Measurements from ENCODE around the gene SLC25A13. TPM values are rescaled to one million over a fixed set of nuclear protein-coding genes. Genes with fewer than 3 reads are reported as not detected.

The SLC25A13 gene
- total and polyA plus RNA-seq, 2 experiments from 2014 or later = 4.8 to 19.1 TPM

DNA sequence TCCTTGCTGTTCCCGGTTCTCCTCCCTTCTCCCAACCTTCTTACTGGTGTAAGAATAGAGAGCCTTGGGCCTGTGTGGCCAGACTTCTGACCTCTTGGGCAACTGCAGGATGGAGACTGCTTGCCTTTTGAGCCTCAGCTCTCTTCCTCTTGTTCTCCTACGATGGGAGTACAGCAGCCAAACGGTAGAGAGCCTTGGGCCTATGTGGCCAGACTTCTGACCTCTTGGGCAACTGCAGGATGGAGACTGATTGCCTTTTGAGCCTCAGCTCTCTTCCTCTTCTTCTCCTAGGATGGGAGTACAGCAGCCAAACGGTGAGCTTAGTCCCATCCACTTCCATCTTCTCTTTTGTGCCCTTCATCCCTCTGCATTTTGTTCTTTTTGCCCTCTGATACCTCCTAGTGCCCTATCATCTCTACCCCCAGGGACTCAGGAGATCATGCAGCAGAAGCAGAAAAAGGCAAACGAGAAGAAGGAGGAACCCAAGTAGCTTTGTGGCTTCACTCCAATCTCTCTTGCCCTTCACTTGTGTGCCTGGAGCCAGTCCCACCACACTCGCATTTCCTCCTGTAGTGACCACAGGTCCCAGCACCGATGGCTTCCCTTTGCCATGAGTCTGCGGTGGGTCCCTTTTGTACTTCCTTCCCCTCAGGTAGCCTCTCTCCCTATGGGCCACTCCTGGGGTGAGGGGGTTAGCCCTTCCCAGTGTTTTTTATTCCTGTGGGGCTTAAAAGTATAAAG lies 15.3 kb downstream of the SLC25A13 start:
- no peak for DNase-seq
- no peak overlapping the region for H3K4me3 ChIP-seq
- H3K9ac ChIP-seq = no peak overlapping the region
- H3K4me2 ChIP-seq (ENCODE audit: unreplicated experiment) = no peak overlapping the region
- TF ChIP-seq EZH2phosphoT487 (IDR thresholded peaks at IDR 0.05; ENCODE audit: insufficient read depth, low read depth) (no peak), EZH2 (IDR thresholded peaks at IDR 0.05; ENCODE audit: insufficient read depth, poor library complexity, severe bottlenecking) (no peak)
- no peak overlapping the region for H2AFZ ChIP-seq
- peaks cover 8% of the 10 kb centered on the region for H3K79me2 ChIP-seq (ENCODE audit: insufficient read depth)
- H3K4me1 ChIP-seq (ENCODE audit: insufficient read depth) = peaks cover 18% of the 10 kb centered on the region
- no peaks in the 10 kb centered on the region for H3K9me2 ChIP-seq (ENCODE audit: insufficient read depth)
- peaks cover 25% of the 10 kb centered on the region for H3F3A ChIP-seq (ENCODE audit: insufficient read depth)
- H3K36me3 ChIP-seq (ENCODE audit: low read depth) = no peaks in the 10 kb centered on the region
- H3K27ac ChIP-seq = no peak overlapping the region
- no peaks in the 10 kb centered on the region for H3K27me3 ChIP-seq (replicated peaks; ENCODE audit: insufficient read depth)
- WGBS, 2 experiments (ENCODE audit: low coverage in 1 of 2, low lambda C conversion rate in 2 of 2, missing lambda C conversion rate in 2 of 2) = 91 to 95% methylated on average over 8 of the region's 8 CpGs
- no peaks in the 10 kb centered on the region for H3K9me3 ChIP-seq (ENCODE audit: low read depth)
- in situ Hi-C loops (cut with MboI) = no loop called here
- no peaks in the 10 kb centered on the region for H4K20me1 ChIP-seq (ENCODE audit: insufficient read depth)

DNA sequence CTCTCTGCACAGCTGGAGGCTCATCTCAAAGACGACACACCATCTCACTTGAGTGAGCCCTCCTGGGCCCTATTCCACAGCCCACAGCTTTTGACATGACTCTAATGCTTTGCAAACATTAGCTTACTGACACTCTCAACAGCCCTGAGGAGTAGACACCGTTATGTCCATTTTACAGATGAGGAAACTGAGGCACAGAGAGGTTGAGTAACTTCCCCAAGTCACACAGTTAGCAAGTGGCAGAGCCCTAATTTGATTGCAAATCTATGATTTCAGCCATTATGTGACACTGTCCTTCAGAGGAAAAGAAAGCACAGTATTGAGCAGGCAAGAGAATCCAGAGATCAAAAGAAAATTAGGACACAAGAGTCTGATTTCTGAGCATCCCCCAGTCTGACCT lies 16.0 kb downstream of the SLC25A13 start:
- H2AFZ ChIP-seq = no peak overlapping the region
- no peak overlapping the region for H3K27ac ChIP-seq
- no peak for DNase-seq
- H3K9me3 ChIP-seq (ENCODE audit: low read depth) = no peaks in the 10 kb centered on the region
- H4K20me1 ChIP-seq (ENCODE audit: insufficient read depth) = no peaks in the 10 kb centered on the region
- no peaks in the 10 kb centered on the region for H3K27me3 ChIP-seq (replicated peaks; ENCODE audit: insufficient read depth)
- 95% methylated on average over 2 of the region's 2 CpGs for WGBS, 2 experiments (ENCODE audit: low coverage in 1 of 2, low lambda C conversion rate in 2 of 2, missing lambda C conversion rate in 2 of 2)
- H3K36me3 ChIP-seq (ENCODE audit: low read depth) = no peaks in the 10 kb centered on the region
- no peak overlapping the region for H3K4me2 ChIP-seq (ENCODE audit: unreplicated experiment)
- H3K9me2 ChIP-seq (ENCODE audit: insufficient read depth) = no peaks in the 10 kb centered on the region
- H3F3A ChIP-seq (ENCODE audit: insufficient read depth) = peaks cover 25% of the 10 kb centered on the region
- no peak overlapping the region for H3K9ac ChIP-seq
- no peak for TF ChIP-seq EZH2 (IDR thresholded peaks at IDR 0.05; ENCODE audit: insufficient read depth, poor library complexity, severe bottlenecking)
- TF ChIP-seq EZH2phosphoT487 (IDR thresholded peaks at IDR 0.05; ENCODE audit: insufficient read depth, low read depth) = no peak
- in situ Hi-C loops (cut with MboI) = no loop called here
- H3K79me2 ChIP-seq (ENCODE audit: insufficient read depth) = peaks cover 8% of the 10 kb centered on the region
- no peak overlapping the region for H3K4me3 ChIP-seq
- peaks cover 18% of the 10 kb centered on the region for H3K4me1 ChIP-seq (ENCODE audit: insufficient read depth)

DNA sequence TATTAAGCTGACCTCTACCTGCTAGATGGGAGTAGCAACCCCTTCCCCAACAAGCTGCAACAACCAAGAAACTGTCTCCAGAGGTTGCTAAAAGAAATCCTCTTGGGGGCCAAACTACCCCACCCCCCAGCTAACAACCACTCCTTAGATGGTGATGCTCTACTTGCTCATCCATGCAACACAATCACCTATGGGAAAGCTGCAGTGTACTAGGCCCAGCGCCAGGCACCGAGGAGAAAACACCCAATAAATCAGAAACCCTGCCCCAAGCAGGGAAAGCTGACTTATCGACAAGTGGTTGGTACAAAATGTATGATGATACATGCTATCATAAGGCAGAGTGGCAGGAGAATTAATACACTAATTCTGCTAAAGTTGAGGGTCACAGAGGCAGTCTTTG lies 17.3 kb downstream of the SLC25A13 start:
- Histone ChIP-seq H3K4me2 (ENCODE audit: unreplicated experiment) (peak overlapping the region; percentile 5), H4K20me1 (ENCODE audit: insufficient read depth) (no peaks in the 10 kb centered on the region), H3K36me3 (ENCODE audit: low read depth) (no peaks in the 10 kb centered on the region), H3K27ac (no peak overlapping the region), H3F3A (ENCODE audit: insufficient read depth) (peaks cover 25% of the 10 kb centered on the region), H3K27me3 (replicated peaks; ENCODE audit: insufficient read depth) (no peaks in the 10 kb centered on the region), H3K79me2 (ENCODE audit: insufficient read depth) (peaks cover 8% of the 10 kb centered on the region), H2AFZ (no peak overlapping the region), H3K4me3 (no peak overlapping the region), H3K9me2 (ENCODE audit: insufficient read depth) (no peaks in the 10 kb centered on the region), H3K9me3 (ENCODE audit: low read depth) (no peaks in the 10 kb centered on the region), H3K9ac (no peak overlapping the region), H3K4me1 (ENCODE audit: insufficient read depth) (peaks cover 18% of the 10 kb centered on the region)
- DNase-seq = peak; percentile 27
- in situ Hi-C loops (cut with MboI) = no loop called here
- TF ChIP-seq EZH2phosphoT487 (IDR thresholded peaks at IDR 0.05; ENCODE audit: insufficient read depth, low read depth) = no peak
- no peak for TF ChIP-seq EZH2 (IDR thresholded peaks at IDR 0.05; ENCODE audit: insufficient read depth, poor library complexity, severe bottlenecking)
- 55 to 59% methylated on average over 3 of the region's 3 CpGs for WGBS, 2 experiments (ENCODE audit: low coverage in 1 of 2, low lambda C conversion rate in 2 of 2, missing lambda C conversion rate in 2 of 2)

DNA sequence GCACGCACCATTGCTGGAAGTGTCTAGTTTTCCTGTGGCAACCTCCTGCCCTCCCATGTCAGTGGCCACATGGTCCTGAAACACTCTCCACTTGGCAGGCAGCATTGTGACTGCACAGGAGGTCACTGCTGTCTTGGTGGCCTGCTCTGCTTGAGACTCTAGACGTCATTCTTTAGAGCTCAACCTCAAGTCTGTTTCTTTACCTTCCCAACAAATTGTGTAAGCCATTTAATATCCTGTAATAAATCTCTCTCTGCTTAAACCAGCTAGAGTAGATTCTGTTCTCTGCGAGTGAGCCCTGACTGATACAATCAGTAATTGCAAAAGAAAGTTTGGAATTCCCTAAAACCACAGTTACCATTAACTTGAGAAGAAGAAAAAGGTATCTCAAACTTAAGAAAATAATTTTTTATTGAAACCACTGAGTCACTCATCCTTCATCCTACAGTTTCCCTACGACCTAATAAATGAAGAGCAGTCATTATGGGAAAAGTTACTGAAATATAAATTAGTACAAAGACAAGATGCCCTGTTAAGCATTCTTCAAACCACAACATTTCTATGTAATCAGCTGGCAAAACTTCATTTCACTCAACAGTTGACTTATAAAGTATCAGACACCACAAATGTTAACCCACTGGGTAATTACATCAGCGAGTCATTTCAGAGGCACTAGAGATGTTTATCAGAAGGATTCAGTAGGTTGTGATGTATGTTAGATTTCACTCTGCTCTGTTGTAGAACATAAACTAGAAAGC lies 18.0 kb downstream of the SLC25A13 start:
- Histone ChIP-seq H3K36me3 (ENCODE audit: low read depth) (no peaks in the 10 kb centered on the region), H3K4me2 (ENCODE audit: unreplicated experiment) (no peak overlapping the region), H4K20me1 (ENCODE audit: insufficient read depth) (no peaks in the 10 kb centered on the region), H3K27ac (no peak overlapping the region), H3K27me3 (replicated peaks; ENCODE audit: insufficient read depth) (no peaks in the 10 kb centered on the region), H3K4me3 (no peak overlapping the region), H2AFZ (no peak overlapping the region), H3K9ac (no peak overlapping the region), H3K79me2 (ENCODE audit: insufficient read depth) (peaks cover 8% of the 10 kb centered on the region), H3K4me1 (ENCODE audit: insufficient read depth) (peaks cover 18% of the 10 kb centered on the region), H3F3A (ENCODE audit: insufficient read depth) (peaks cover 25% of the 10 kb centered on the region), H3K9me3 (ENCODE audit: low read depth) (no peaks in the 10 kb centered on the region), H3K9me2 (ENCODE audit: insufficient read depth) (no peaks in the 10 kb centered on the region)
- TF ChIP-seq EZH2phosphoT487 (IDR thresholded peaks at IDR 0.05; ENCODE audit: insufficient read depth, low read depth) = peak; percentile 97
- no peak for TF ChIP-seq EZH2 (IDR thresholded peaks at IDR 0.05; ENCODE audit: insufficient read depth, poor library complexity, severe bottlenecking)
- 27% methylated on average over 5 of the region's 5 CpGs for WGBS, 2 experiments (ENCODE audit: low coverage in 1 of 2, low lambda C conversion rate in 2 of 2, missing lambda C conversion rate in 2 of 2)
- in situ Hi-C loops (cut with MboI) = no loop called here
- DNase-seq = peak; percentile 64
